K562 (cell line): ENCODE measurements around the gene RABGAP1.

ENCODE experiments used
- HMGN3 ChIP-seq: IDR thresholded peaks from 2 replicates; pipeline ENCODE4 v1.6.1; 2011; ENCODE audit warnings: borderline replicate concordance, low read depth, mild to moderate bottlenecking, mixed read lengths, low read length; ENCODE audit not compliant: insufficient read length; ENCODE audit errors: extremely low read depth
- KLF16 ChIP-seq: IDR thresholded peaks from 2 replicates; pipeline ENCODE4 v1.6.1; 2016; ENCODE audit warnings: antibody characterized with exemption
- POLR2A ChIP-seq: fragments of 450-650 bp; conservative IDR thresholded peaks from 2 replicates; pipeline ENCODE4 v1.6.1; 2016
- ZNF79 ChIP-seq: fragments of 250-450 bp; sonication (Bioruptor Pico); IDR thresholded peaks from 2 replicates; pipeline ENCODE4 v1.4.0; 2020; ENCODE audit warnings: low read depth, mild to moderate bottlenecking, moderate library complexity
- TF ChIP-seq, protein P1 (sequence below): sonication (generic); formaldehyde crosslinking; IDR thresholded peaks from 2 replicates; pipeline ENCODE4 v1.9.0; 2022; ENCODE audit warnings: mild to moderate bottlenecking, missing genetic modification reagents
- TF ChIP-seq, protein P2 (sequence below), 3 experiments: IDR thresholded peaks in 2 of 3; conservative IDR thresholded peaks in 1 of 3; 2 replicates each; pipeline ENCODE4 v1.5.1; 2011 to 2012; ENCODE audit warnings: low read length in 3 of 3, mild to moderate bottlenecking in 3 of 3, control low read depth in 2 of 3, improper control_type of control experiment in 1 of 3, inconsistent platforms in 1 of 3, low read depth in 1 of 3, mixed read lengths in 1 of 3, moderate library complexity in 1 of 3; ENCODE audit not compliant: insufficient read depth in 2 of 3
- TF ChIP-seq, protein P3 (sequence below): sonication (generic); formaldehyde crosslinking; IDR thresholded peaks from 2 replicates; pipeline ENCODE4 v1.8.1; 2022; ENCODE audit warnings: missing genetic modification reagents

DNA sequence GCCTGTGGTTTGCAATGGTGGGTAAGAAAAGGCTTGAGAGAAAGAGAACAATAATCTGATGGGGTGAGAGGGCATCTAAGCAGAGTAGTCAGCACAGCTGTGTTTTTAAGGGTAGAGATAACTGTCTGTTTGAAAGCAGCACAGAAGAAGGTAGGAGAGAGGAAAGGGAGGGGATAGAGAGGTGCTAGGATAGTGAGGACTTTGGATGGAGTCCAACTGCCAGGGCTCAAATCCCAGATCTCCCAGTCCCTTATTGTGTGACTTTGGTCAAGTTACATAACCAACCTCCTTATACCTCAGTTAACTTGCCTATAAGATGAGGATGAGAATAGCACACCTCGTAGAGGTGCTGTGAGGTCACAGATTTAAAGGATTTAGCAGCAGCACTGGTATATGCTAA, 148.2 kb downstream of the RABGAP1 start:
- no peak for TF ChIP-seq KLF16
- no peak for TF ChIP-seq POLR2A
- TF ChIP-seq, protein P1, sequence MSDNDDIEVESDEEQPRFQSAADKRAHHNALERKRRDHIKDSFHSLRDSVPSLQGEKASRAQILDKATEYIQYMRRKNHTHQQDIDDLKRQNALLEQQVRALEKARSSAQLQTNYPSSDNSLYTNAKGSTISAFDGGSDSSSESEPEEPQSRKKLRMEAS (CRISPR knock-in tag), result no peak
- TF ChIP-seq, protein P2, sequence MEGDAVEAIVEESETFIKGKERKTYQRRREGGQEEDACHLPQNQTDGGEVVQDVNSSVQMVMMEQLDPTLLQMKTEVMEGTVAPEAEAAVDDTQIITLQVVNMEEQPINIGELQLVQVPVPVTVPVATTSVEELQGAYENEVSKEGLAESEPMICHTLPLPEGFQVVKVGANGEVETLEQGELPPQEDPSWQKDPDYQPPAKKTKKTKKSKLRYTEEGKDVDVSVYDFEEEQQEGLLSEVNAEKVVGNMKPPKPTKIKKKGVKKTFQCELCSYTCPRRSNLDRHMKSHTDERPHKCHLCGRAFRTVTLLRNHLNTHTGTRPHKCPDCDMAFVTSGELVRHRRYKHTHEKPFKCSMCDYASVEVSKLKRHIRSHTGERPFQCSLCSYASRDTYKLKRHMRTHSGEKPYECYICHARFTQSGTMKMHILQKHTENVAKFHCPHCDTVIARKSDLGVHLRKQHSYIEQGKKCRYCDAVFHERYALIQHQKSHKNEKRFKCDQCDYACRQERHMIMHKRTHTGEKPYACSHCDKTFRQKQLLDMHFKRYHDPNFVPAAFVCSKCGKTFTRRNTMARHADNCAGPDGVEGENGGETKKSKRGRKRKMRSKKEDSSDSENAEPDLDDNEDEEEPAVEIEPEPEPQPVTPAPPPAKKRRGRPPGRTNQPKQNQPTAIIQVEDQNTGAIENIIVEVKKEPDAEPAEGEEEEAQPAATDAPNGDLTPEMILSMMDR (IDR thresholded peaks at IDR 0.05 in 2 of 3, conservative IDR thresholded peaks at IDR 0.05 in 1 of 3; ENCODE audit: insufficient read depth in 2 of 3, low read depth in 1 of 3, low read length in 3 of 3), result no peak
- no peak for TF ChIP-seq ZNF79
- TF ChIP-seq, protein P3, sequence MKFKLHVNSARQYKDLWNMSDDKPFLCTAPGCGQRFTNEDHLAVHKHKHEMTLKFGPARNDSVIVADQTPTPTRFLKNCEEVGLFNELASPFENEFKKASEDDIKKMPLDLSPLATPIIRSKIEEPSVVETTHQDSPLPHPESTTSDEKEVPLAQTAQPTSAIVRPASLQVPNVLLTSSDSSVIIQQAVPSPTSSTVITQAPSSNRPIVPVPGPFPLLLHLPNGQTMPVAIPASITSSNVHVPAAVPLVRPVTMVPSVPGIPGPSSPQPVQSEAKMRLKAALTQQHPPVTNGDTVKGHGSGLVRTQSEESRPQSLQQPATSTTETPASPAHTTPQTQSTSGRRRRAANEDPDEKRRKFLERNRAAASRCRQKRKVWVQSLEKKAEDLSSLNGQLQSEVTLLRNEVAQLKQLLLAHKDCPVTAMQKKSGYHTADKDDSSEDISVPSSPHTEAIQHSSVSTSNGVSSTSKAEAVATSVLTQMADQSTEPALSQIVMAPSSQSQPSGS (CRISPR knock-in tag), result no peak
- TF ChIP-seq HMGN3, result no peak
